AG08396 (cell line): ENCODE data around the gene PLEKHH3.
"Not testable (repeated sequence)": the region's sequence is repeated elsewhere in the genome, so short reads cannot be mapped to it uniquely, and the experiment has no call there.

Experiments
- DNase-seq: peaks from one replicate; pipeline ENCODE4 v3.0.0; 2012; ENCODE audit warnings: low spot score, mixed read lengths

The PLEKHH3 gene

DNA sequence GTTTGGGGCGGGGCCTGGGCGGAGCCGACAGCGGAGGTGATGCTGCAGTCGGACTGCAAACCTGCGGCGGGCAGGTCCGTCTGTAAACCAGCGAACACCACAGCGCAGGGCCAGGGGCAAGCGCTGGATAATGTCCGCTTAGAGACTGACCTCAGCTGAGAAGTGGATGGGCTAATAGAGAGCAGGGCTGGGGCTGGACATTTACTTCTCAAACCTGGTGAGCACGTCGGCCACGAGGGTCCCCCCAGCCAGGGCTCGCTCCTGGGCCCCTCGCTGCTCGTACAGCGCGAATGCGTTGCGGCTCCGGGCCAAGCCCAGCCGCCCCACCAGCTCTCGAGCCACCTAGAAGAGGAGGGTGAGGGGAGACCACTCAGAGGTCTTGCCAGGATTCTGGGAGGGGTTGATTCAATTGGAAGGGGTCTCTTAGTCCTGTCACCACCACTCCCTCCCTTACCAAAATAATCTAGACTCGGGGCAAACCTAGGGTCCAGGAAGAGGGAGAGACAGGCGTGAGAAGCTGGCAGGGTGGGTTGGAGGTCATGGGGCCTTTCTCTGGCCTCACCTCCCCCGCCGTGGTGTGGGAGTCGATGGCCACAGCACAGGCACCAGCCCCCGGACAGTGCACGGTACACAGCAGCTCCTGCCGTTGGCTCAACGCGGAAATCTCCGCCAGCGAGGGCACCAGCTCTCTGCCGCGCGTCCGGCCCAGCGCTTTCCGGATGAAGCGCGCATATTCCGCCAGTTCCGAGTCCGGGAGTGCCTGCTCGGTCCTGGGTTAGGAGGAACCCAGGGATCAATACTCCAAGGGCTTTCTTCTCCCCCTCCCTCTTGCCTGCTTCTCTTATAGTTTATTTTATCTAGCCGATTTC, 5.8 kb downstream of the PLEKHH3 start:
- no peak for DNase-seq

DNA sequence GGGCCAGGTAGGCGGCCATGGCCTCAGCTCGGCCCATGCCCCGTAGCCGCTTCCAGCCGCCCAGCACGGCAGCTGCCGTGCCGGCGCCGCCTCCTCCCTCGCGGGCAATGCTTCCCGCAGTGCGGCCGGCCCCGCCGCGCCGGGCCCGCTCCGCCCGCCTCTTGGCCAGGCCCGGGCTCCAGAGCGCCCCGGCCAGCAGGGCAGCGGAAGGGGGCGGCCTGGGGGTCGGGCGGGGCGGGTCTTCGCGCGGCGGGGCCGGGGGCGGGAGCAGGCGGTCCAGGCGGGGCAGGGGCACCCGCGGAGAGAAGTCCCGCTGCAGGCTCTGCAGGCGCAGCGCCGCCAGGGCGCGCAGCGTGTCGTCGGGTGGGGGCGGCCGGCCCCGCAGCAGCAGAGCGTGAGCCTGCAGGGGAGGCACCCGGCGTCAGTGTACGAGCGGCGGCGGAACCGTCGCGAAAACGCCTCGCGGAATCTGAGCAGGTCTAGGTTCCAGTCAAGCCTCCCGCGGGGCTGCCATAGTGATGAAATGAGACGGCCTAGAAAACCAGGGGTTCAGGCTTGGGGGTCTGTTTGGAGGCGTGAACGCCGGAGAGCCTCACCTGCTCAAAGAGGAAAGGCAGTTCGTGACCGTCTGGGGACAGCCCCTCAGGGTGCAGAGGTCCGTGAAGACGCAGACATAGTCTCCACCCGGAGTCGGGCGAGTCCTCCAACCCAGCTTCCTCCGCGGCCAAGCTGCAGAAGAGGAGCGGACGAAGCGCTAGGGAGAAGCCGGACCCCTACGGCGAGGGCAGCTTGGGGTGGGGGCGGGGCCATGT, 6.6 kb downstream of the PLEKHH3 start:
- DNase-seq, result no peak

DNA sequence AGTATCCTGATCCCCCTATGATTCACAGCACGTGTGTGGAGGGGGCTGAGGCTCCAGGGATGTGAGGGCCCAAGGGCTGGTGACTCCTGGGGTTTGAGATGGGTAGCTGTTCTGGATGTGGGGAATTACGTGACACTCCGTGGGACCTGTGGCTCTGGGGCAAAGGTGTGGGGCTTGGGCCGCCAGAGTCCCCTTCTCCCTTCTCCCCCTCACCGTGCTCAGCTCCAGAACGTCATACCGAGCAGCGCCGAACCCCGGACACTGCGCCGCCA, 7.2 kb downstream of the PLEKHH3 start:
- no peak for DNase-seq

DNA sequence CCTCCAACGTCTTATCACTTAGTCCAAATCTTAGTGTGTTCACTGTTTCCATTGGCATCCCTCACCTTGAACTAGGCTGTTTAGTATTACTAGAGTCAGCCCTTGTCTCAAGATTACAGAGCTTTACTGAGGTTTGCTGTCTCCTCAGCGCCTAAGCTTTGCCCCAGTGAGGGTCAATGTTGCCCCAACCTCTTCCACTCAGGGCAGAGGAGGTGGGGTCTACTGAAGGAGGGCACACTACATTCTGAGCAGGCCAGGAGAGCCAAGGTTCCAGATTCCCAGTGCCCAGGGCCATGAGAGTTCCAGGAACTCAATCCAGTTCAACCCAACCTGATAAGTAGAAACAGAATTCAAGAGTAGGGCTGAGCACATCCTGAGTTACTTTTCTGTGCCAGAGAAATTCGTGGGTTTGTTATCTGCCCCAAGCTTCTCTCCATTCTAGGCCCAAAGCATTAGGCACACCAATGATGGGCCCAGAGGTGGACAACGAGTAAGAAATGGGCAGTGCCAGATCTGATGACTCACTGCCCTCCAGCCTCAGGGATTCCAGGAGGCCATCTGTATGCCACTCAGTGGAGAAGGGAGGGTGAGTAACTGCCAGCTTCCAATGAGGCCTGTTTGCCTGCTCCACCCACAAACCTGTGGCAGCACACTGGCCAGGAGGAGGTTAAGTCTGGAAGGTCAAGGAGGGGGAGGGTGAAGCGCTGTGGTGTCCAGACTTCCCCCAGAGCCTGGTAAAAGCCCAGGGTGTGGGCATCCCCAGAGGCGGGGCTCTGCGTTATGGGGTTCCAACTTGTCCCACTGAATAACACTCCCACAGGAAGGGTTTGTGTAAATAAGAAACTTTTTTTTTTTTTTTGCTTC, 9.5 kb downstream of the PLEKHH3 start:
- peak; percentile 91 for DNase-seq

DNA sequence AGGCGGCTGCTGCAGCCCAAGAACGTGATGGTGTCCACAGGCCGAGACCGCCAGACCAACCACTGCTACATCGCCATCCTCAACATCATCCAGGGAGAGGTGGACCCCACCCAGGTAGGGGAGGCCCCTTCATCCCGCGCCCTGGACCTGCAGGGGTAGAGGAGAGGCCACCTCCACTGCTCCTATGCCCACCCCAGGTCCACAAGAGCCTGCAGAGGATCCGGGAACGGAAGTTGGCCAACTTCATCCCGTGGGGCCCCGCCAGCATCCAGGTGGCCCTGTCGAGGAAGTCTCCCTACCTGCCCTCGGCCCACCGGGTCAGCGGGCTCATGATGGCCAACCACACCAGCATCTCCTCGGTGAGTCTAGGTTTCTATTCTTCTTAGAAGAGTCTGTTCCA, 10.7 kb downstream of the PLEKHH3 start:
- DNase-seq, result not testable (repeated sequence)

DNA sequence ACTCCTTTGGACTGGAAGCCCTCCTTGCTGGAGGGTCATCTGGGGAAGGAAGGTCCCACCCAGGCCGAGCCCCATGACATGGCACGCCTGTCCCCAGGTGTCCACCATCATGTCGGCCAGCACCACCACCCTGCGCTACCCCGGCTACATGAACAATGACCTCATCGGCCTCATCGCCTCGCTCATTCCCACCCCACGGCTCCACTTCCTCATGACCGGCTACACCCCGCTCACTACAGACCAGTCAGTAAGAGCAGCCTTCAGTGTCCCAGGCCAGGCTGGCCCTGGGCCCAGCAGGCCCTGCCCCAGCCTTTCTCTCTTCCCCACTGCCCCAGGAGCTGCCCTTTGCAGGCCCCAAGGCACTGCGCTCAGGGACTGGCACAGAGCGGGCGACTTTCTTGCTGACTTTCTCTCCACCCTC, 11.2 kb downstream of the PLEKHH3 start:
- no peak for DNase-seq

DNA sequence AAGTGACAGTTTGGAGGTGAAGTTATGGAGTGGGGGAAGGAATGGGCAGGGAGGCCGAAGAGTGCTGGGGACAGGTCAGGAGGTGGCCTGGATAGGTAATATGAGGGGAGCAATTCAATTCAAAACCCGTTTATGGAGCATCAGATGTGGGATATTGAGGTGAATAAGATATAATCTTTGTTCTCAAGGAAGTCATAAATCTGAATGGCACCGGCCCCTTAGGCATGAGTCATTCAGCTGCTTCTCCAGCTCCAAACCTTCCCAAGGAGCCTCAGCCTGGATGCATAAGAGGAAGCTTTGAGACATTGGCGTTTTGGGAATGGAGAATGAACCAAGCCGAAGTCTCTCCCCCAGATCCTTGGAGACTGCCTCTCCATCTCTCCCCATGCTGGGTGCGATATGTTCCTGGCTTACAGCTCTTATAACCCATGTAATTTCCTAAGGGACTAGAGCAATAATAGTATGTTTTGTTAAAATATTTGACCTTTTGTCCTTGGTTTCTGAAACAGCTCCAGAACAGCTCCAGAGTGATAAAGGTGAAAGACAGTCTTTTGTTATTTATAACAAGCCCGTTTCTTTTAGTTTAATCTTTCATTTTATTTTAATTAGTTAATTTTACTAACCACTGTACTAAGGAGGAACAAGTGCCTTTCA, 16.0 kb downstream of the PLEKHH3 start:
- peak; percentile 66 for DNase-seq

DNA sequence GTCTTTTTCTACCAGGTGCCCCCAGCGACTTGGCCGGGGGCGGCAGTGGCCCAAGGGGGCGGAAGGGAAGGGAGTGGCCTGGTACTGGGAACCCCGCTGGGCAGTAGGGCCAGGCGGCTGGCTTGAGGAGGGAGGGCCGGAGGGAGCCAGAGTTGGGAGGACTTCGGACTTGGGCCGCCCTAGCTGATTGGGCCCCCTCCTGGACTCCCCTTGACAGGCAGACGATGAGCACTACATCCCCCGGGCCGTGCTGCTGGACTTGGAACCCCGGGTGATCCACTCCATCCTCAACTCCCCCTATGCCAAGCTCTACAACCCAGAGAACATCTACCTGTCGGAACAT, 16.9 kb downstream of the PLEKHH3 start:
- not testable (repeated sequence) for DNase-seq

DNA sequence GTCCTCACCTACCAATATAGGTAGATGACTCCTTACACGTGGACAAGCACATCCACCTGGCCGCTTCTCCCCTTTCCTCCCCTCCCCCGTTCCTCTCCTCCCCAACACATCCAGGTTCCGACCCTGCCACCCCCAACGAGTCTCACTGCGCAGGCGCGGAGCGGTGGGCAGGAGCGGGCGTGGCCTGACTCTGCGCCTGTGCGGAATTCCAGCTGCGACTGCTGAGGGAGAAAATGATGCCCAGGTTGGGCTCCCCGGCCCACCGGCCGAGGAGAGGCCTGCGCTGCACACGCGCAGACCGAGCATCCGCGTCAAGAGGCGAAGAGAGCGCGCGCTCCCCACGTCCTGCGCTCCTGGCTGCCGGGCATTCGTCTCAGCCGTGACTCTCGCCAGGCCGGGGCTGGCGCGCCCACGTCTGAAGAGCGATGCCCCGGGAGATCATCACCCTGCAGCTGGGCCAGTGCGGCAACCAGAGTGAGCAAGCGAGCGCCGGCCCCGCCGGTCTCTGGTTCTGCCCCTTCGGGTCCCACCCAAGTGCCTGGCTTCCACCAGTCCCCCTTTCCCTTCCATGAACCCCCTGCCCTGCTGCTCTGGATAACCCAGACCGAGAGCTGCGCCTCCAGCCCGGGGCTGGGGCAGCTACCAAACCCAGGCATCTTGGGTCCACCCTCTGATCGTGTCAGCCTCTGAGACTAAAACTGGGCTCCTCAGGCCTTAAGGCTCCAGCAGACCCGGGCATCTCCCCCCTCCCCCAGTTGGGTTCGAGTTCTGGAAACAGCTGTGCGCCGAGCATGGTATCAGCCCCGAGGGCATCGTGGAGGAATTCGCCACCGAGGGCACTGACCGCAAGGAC, 17.5 kb downstream of the PLEKHH3 start, which contains the start of gene TUBG2:
Gene TUBG2 (plus strand): TSS at position 206 of the 853 bp plus-strand sequence. CDS start 220 bp downstream, at position 426.
- DNase-seq, result peak; percentile 98

DNA sequence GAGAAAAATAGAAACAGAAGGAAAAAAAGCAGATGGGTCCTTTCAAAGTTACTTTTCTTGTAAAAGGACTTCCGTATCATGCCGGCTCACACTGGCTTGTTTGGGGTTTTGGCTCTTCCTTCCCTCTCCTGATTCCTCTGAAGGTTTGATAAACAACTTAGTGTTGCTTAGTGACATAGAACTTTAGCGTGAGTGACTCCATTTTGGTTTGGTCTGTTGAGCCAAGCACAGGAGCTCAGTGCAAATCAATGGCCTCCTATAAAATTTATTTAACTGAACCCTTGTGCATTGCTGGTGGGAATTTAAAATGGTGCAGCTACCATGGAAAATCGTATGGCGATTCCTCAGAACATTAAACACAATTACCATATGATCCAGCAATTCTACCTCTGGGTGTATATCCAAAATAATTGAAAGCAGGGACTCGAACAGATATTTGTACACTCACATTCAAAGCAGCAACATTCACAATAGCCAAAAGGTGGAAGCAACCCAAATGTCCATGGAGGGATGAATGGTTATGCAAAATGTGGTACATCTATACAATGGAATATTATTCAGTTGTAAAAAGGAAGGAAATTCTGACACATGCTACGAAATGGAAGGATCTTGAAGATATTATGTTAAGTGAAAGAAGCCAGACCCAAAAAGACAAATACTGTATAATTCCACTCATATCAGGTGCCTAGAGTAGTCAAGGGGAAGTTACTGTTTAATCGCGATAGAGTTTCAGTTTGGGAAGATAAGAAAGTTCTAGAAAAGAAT, 18.8 kb downstream of the PLEKHH3 start:
- DNase-seq, result peak; percentile 1

DNA sequence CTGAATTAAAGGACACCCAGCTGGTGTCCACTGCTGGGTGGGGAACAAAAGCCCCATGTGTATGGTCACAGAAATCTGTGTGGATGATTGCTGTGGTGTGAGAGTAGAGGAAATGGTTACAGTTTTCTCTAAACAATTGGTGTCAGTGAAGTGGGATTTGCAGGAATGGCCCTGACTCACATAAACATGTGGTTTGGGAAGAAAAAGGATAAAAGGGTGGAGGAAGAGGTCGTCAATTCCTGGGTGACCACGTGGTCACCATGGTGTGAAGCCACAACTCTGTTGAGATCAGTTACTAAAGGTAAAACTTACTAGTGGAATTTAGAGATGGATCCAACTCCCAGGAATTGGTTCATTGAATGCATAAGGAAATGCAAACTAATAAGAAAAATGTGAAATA, 21.3 kb downstream of the PLEKHH3 start:
- peak; percentile 48 for DNase-seq

DNA sequence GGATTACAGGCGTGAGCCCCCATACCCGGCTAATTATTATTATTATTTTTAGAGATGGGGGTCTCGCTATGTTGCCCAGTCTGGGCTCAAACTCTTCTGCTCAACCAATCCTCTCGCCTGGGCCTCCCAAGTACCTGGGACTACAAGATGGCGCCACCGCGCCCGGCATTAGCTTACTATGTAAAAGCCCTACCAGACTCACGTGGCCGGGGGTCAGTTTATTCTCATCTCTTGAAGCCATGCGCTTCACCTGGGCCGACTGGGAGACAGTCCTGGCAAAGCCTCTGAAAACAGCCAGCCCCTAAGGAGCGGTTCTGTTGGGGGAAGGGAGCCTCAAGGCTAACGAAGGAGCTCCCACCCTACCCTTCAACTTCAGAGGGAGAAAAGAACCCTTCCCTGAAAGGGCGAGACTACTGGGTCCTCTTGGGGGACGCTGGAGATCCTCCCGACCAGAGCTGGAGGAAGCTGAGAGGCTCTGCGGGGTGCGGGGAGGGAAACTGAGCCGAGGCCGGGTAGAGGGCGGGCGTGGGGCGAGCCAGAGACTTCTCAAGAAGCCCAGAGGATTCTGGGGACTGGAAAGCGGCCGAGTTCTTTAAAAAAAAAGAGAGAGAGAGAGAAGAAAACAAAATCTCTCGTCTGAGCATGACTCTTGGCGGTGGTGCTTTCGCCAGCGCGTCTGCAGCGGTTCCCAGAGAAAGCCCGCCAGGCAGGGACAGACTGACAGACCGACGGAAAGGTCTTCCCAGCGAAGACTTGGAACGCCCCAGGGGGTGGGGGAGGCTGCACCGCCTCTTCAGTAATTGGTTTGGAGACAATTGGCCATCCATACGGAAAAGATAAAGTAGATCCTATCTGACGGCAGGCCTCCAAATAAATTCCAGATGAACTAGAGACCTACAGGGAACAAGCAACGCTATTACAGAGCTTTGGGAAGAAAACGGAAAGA, 23.3 kb downstream of the PLEKHH3 start:
- DNase-seq, result peak; percentile 62

DNA sequence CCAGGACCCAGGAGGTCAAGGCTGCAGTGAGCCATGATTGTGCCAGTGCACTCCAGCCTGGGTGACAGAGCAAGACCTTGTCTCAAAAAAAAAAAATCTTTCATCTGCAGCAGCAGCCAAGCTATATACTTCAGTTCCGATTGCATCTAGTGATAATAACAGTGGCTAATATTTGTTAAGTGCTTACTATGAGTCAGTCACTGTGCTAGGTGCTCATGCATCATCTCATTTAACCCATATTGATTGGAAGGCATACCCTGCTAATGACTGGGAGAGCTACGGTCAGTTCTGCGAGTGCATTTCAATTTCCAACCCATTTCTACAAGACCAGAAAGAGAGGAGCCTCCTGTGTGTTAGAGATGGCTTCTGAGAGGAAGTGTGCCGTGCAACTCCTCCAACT, 25.4 kb downstream of the PLEKHH3 start:
- DNase-seq, result no peak

DNA sequence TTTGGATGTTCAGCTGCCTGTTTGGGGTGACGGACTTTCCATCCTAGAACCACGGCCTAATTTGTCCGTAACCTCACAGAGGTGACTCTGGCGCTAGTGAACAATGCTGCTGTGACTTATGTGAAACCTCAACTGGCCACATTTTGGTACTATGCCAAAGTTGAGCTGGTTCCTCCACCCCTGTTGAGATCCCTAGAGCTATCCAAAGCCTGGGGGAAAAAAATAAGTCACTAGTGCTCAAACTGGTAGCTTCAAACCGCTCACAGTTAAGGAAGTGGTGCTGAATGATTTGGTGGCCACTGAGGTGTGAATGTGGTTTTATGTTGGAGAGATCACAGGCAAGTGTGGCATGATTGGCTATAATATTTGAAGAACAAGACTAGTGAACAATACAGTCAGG, 29.0 kb downstream of the PLEKHH3 start:
- no peak for DNase-seq

DNA sequence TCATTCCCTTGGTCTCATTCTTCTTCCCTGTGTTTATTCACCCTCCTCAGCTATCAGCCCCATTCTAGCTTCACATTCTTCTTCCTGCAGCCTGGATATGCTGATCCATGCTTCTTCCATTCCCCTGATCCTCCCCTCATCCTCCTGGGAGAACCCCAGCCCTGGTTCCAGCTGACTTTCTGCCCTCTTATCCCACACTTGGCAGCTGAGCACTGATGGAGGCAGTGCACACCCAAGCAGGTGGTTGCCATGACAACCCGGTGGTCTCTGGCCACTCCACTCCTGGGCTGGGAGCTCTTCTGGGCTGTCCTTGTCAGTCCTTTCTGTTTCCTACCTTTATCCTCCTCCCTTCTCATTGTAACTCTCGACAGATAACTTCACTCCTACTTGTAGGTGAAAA, 34.5 kb downstream of the PLEKHH3 start:
- no peak for DNase-seq

DNA sequence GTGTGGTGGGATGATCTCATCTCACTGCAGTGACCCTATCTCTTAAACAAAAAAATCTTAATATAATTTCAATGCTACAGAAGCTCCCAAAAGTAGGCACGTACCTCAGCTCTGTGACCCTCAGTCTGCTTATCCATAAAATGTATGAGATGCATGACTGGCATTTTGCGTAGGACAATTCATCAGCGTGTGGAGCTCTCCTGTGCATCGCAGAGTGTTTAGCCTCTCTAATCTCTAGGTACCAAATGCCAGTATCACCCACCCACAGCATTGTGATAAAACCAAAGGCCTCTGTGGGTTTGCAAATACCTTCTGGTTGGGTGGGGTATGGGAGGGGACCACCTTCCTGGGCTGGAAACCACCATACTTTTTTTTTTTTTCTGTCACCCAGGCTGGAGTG, 36.7 kb downstream of the PLEKHH3 start:
- no peak for DNase-seq

DNA sequence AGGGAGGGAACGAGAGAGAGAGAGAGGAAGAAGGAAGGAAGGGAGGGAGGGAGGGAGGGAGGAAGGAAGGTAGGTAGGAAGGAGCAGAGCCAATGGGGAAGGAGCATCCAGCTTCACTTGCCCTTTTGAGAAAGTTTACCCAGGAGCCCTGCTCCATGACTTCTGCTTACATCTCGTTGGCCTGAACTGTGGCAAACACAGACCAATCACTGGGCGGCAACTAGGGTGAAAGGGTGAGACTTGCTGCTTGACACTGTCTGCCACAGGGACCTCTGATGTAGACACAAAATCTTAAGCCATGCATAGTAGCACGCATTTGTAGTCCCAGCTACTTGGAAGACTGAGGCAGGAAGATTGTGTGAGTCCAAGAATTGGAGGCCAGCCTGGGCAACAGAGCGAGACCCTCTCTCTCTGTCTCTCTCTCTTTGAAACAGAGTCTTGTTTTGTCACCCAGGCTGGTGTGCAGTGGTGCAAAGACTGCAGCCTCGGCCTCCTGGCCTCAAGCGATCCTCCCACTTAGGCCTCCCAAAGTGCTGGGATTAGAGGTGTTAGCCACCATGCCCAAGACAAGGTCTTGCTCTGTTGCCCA, 37.2 kb downstream of the PLEKHH3 start:
- no peak for DNase-seq

DNA sequence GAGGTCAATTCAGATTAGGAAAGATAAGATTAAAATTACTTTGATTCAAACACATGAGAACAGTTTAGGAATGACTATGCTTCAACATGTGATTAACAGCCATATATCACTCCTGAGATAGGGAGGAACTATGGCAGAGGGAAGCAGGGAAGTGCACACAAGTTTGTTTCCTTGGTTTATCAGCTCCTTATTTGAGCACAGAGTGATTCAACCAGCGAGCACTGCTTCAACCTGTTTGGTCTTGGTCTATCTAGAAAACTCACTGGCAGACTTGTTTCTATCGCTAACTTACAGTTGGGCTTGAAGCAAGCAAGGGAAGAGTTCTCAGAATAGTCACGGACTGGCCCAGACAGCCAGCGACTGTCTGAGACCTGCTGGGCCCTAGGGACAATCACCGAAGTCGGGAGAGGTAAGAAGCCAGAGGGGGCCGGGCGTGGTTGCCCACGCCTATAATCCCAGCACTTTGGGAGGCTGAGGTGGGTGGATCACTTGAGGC, 43.8 kb downstream of the PLEKHH3 start:
- DNase-seq, result no peak
